WI38 (cell line): ENCODE data around the gene ARHGEF28.

ENCODE experiments used
- H3K4me3 ChIP-seq: 2 replicates; pipeline ENCODE4 v1.5.1; 2011; ENCODE audit warnings: low read depth, mild to moderate bottlenecking, control low read depth, low read length
- TF ChIP-seq, protein P1 (sequence below): IDR thresholded peaks from 2 replicates; pipeline ENCODE4 v1.5.1; 2012; ENCODE audit warnings: low read depth, mild to moderate bottlenecking, control low read depth, low read length

The ARHGEF28 gene

DNA sequence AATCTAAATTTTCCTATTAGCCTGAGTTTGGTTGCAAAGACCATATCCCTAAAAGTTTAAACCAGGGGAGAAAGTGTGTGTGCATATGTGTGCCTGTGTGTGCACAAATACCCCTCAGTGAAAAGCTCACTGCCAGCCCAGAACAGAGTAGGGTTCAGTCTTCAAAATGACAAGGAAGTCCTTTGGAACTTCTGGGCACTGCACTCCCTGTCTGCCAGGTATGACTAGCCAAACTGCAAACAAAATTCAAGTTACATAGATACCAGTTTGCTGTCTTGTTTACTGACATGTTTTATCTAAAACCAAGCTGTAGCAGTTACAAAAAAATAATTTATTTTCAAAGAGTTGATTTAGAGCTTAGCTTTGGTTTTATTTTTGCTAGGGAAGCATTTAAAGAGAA is 100.1 kb downstream of the ARHGEF28 start:
- no peak overlapping the region for H3K4me3 ChIP-seq
- TF ChIP-seq, protein P1, sequence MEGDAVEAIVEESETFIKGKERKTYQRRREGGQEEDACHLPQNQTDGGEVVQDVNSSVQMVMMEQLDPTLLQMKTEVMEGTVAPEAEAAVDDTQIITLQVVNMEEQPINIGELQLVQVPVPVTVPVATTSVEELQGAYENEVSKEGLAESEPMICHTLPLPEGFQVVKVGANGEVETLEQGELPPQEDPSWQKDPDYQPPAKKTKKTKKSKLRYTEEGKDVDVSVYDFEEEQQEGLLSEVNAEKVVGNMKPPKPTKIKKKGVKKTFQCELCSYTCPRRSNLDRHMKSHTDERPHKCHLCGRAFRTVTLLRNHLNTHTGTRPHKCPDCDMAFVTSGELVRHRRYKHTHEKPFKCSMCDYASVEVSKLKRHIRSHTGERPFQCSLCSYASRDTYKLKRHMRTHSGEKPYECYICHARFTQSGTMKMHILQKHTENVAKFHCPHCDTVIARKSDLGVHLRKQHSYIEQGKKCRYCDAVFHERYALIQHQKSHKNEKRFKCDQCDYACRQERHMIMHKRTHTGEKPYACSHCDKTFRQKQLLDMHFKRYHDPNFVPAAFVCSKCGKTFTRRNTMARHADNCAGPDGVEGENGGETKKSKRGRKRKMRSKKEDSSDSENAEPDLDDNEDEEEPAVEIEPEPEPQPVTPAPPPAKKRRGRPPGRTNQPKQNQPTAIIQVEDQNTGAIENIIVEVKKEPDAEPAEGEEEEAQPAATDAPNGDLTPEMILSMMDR, result no peak

DNA sequence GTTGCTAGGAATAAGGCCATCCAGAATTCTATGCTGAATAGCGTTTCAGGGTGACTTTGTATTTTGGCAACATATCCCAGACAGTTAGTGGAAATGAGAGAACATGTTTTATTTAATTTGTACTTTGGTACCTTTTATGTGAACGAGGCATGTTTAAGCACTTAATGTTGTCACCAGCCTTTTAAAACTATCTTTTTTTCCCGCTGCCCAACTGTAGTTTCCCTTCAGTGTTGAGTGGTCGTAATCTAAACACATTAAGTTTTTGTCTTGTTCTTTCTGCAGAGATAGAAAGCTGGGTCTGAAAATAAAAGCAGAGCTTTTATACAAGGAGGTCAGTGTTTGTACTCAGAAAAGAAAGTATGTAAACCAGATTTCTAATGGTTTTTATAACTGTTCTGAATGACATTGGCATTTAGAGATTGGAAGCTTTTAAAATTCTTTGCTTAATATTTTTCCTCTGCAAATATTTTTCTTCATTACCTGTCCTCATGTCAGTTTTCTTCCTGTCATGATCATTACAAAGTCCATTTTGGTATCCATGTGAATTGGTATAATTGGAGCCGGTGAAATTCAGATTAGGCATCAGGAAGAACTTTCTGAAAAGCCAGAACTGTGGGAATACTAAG is 100.7 kb downstream of the ARHGEF28 start:
- no peak overlapping the region for H3K4me3 ChIP-seq
- TF ChIP-seq, protein P1, result no peak

DNA sequence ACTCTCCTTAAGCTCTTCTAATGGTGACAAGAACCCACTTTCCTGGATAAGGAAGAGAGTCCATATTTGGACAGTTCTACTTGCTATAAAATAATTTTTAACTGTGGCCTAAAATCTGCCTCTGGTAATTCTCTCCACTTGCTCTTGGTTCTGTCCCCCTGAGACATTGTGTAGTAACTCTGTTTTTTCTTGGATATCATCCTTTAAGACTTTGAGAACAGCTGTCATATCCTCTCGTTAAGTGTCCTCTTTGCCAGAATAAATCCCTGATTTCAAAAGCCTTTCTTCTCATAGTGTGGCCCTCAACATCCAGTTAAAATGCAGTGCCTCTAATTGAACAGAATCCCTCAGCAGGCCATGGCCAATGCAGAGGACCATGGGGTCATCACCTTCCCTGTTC is 101.5 kb downstream of the ARHGEF28 start:
- TF ChIP-seq, protein P1, result no peak
- H3K4me3 ChIP-seq, result no peak overlapping the region

DNA sequence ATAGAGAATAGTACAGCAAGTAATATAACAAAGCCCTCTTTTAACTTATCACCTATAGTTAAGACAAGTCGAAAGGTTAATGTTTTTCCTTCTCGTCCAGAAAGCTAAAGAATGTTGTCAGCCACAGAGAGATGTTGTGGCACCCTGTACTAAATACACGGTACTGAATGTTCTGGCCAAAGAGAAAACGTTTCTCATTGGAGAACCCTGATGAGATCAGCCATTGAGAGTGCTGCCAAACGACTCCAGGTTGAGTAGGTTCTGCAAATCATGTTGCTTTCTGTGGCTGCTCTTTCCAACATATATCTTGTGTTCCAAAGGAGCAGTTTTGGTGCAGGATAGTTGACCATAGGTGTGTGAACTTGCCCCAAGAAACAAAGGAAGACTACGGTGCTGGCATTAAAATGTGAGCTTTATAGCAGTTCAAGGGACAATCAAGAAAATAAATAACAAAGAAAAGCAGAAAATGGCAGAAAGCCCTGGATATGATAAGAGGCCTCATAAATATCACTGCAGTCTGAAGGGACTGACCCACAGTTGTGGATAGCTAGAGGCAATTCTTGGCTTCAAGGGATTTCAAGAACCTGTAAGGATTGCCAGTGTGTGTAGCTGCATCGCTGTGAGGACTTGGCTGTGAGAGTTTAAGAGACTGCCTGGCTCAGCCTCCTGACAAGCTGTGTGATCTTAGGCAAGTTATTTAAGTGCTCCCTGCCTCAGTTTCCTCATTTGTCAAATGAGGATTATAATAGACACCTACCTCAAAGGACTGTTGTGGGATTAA is 102.7 kb downstream of the ARHGEF28 start:
- TF ChIP-seq, protein P1, result no peak
- no peak overlapping the region for H3K4me3 ChIP-seq

DNA sequence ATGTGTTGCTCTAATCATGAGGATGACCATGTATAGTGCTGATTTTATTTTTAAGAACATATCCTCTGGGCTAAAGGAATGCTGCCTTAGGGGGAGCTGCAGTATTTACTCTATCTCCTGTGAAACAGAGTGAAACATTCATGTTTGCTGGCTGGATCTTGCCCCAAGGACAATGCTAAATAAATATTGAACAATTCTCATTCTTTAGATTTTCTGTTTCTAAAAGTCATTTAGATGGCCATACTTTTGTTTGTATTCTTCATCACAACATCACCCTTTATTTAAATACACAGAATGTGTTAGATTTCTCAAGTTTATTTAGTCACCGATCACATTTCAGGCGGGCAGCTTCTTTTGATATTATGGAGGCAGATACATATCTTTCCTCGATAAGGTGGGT is 103.3 kb downstream of the ARHGEF28 start:
- H3K4me3 ChIP-seq, result no peak overlapping the region
- TF ChIP-seq, protein P1, result no peak

DNA sequence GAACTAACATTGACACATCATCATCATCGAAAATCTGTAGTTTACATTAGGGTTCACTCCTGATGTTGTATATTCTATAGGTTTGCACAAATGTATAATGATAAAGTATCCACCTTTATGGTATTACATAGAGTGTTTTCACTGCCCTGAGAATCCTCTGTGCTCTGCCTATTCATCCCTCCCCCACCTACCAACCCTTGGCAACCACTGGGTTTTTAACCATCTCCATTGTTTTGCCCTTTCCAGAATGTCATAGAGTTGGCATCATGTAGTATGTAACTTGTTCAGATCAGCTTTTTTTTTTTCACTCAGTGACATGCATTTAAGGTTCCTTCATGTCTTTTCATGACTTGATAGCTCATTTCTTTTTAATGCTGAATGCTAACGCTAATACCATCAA is 106.0 kb downstream of the ARHGEF28 start:
- TF ChIP-seq, protein P1, result no peak
- no peak overlapping the region for H3K4me3 ChIP-seq

DNA sequence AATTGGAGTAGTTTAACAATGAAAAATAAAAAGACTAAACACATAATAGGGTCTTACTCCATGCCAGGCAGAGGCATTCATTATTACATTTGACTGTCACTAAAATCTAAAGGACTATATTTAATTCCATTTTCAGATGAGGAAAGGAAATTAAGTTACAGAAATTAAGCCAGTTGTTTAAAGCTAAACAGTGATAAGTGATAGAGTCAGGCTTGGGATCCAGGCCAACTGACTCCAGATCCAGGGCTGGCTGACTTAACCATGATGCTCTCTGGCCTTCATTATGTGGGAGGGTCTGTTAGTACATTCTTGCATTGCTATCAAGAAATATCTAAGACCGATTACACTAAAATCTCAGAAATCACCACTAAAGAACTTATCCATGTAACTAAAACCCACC is 107.2 kb downstream of the ARHGEF28 start:
- TF ChIP-seq, protein P1, result no peak
- H3K4me3 ChIP-seq, result no peak overlapping the region
